HEK293 (cell line): ENCODE data around the gene XIRP1.
A peak's percentile ranks its signal among the peaks of the same experiment; 100 is the strongest.

Experiments
- CTCF ChIA-PET: fragments of 350-600 bp; formaldehyde crosslinking; extraction: SDS; loops from one replicate; lab custom pipeline; 2021; ENCODE audit warnings: antibody characterized with exemption; lab: Yijun Ruan, JAX
- POLR2A ChIA-PET: fragments of 300-600 bp; formaldehyde crosslinking; extraction: SDS; loops from one replicate; lab custom pipeline; 2020; ENCODE audit warnings: antibody characterized with exemption, inconsistent platforms; lab: Yijun Ruan, JAX
- H3K27ac ChIP-seq: fragments of 200-500 bp; sonication (Bioruptor generic); 2 replicates; pipeline ENCODE4 v1.5.1; 2014; ENCODE audit warnings: low read depth, low read length, control low read depth, inconsistent platforms; ENCODE audit errors: extremely low read depth
- H3K36me3 ChIP-seq, 2 experiments: fragments of 200-500 bp in 1 of 2; sonication (Bioruptor generic) in 1 of 2; 1 replicate in 1 of 2; 2 replicates in 1 of 2; pipeline ENCODE4 v1.5.1; 2014 to 2017; ENCODE audit warnings: inconsistent platforms in 2 of 2, low read length in 2 of 2; ENCODE audit not compliant: control insufficient read depth in 2 of 2, insufficient read depth in 1 of 2
- H3K4me1 ChIP-seq: fragments of 200-500 bp; sonication (Bioruptor generic); 2 replicates; pipeline ENCODE4 v1.5.1; 2014; ENCODE audit warnings: mild to moderate bottlenecking, low read length, inconsistent platforms; ENCODE audit not compliant: control insufficient read depth, insufficient read depth
- H3K4me3 ChIP-seq: 2 replicates; pipeline ENCODE4 v1.5.1; 2011; ENCODE audit warnings: low read depth, mild to moderate bottlenecking, control low read depth, low read length, moderate library complexity
- H3K9me3 ChIP-seq: fragments of 200-500 bp; sonication (Bioruptor generic); 2 replicates; pipeline ENCODE4 v1.5.1; 2014; ENCODE audit warnings: low read depth, low read length, inconsistent platforms; ENCODE audit not compliant: control insufficient read depth, insufficient read depth
- BCL11A ChIP-seq: fragments of 450-650 bp; formaldehyde crosslinking; IDR thresholded peaks from 2 replicates; pipeline ENCODE4 v1.5.1; 2016; ENCODE audit warnings: low read depth, missing biosample characterization, missing genetic modification characterization
- KLF8 ChIP-seq: fragments of 450-650 bp; formaldehyde crosslinking; IDR thresholded peaks from 2 replicates; pipeline ENCODE4 v1.5.1; 2016; ENCODE audit warnings: missing biosample characterization, missing genetic modification characterization
- REPIN1 ChIP-seq: fragments of 450-650 bp; formaldehyde crosslinking; IDR thresholded peaks from 2 replicates; pipeline ENCODE4 v1.5.1; 2017; ENCODE audit warnings: missing biosample characterization, missing genetic modification characterization, low read depth
- ZIC2 ChIP-seq: fragments of 450-650 bp; formaldehyde crosslinking; IDR thresholded peaks from 2 replicates; pipeline ENCODE4 v1.5.1; 2016; ENCODE audit warnings: missing biosample characterization, missing genetic modification characterization
- ZNF157 ChIP-seq: fragments of 450-650 bp; formaldehyde crosslinking; IDR thresholded peaks from 2 replicates; pipeline ENCODE4 v1.5.1; 2016; ENCODE audit warnings: missing biosample characterization, missing genetic modification characterization
- ZNF202 ChIP-seq: fragments of 450-650 bp; formaldehyde crosslinking; IDR thresholded peaks from 2 replicates; pipeline ENCODE4 v1.5.1; 2016; ENCODE audit warnings: missing biosample characterization, missing genetic modification characterization, borderline replicate concordance
- ZNF292 ChIP-seq: fragments of 450-650 bp; formaldehyde crosslinking; IDR thresholded peaks from 2 replicates; pipeline ENCODE4 v1.5.1; 2016; ENCODE audit warnings: low read depth, missing biosample characterization, missing genetic modification characterization, borderline replicate concordance
- ZNF354C ChIP-seq: fragments of 450-650 bp; formaldehyde crosslinking; IDR thresholded peaks from 2 replicates; pipeline ENCODE4 v1.5.1; 2016; ENCODE audit warnings: missing biosample characterization, missing genetic modification characterization, low read depth, borderline replicate concordance
- ZNF449 ChIP-seq: fragments of 450-650 bp; formaldehyde crosslinking; IDR thresholded peaks from 2 replicates; pipeline ENCODE4 v1.5.1; 2017; ENCODE audit warnings: missing biosample characterization, mild to moderate bottlenecking, missing genetic modification characterization, moderate library complexity
- ZNF473 ChIP-seq: fragments of 450-650 bp; formaldehyde crosslinking; IDR thresholded peaks from 2 replicates; pipeline ENCODE4 v1.5.1; 2017; ENCODE audit warnings: missing biosample characterization, missing genetic modification characterization
- ZNF600 ChIP-seq: fragments of 450-650 bp; formaldehyde crosslinking; IDR thresholded peaks from 2 replicates; pipeline ENCODE4 v1.5.1; 2016; ENCODE audit warnings: missing biosample characterization, missing genetic modification characterization
- ZNF626 ChIP-seq: fragments of 450-650 bp; sonication (Bioruptor Pico); formaldehyde crosslinking; IDR thresholded peaks from 2 replicates; pipeline ENCODE4 v1.5.1; 2018; ENCODE audit warnings: missing biosample characterization, missing genetic modification characterization, inconsistent platforms
- ZNF629 ChIP-seq: fragments of 450-650 bp; formaldehyde crosslinking; IDR thresholded peaks from 2 replicates; pipeline ENCODE4 v1.5.1; 2017; ENCODE audit warnings: missing biosample characterization, missing genetic modification characterization
- ZNF704 ChIP-seq: fragments of 450-650 bp; formaldehyde crosslinking; IDR thresholded peaks from 2 replicates; pipeline ENCODE4 v1.5.1; 2016; ENCODE audit warnings: missing biosample characterization, missing genetic modification characterization
- ZNF777 ChIP-seq: fragments of 450-650 bp; formaldehyde crosslinking; IDR thresholded peaks from 2 replicates; pipeline ENCODE4 v1.5.1; 2017; ENCODE audit warnings: missing biosample characterization, missing genetic modification characterization, borderline replicate concordance
- ZNF785 ChIP-seq: fragments of 450-650 bp; formaldehyde crosslinking; IDR thresholded peaks from 2 replicates; pipeline ENCODE4 v1.5.1; 2016; ENCODE audit warnings: missing biosample characterization, missing genetic modification characterization
- TF ChIP-seq, protein P1 (sequence below): fragments of 450-650 bp; IDR thresholded peaks from 2 replicates; pipeline ENCODE4 v1.5.1; 2018; ENCODE audit warnings: missing biosample characterization, mild to moderate bottlenecking, missing genetic modification characterization

Gene XIRP1

DNA sequence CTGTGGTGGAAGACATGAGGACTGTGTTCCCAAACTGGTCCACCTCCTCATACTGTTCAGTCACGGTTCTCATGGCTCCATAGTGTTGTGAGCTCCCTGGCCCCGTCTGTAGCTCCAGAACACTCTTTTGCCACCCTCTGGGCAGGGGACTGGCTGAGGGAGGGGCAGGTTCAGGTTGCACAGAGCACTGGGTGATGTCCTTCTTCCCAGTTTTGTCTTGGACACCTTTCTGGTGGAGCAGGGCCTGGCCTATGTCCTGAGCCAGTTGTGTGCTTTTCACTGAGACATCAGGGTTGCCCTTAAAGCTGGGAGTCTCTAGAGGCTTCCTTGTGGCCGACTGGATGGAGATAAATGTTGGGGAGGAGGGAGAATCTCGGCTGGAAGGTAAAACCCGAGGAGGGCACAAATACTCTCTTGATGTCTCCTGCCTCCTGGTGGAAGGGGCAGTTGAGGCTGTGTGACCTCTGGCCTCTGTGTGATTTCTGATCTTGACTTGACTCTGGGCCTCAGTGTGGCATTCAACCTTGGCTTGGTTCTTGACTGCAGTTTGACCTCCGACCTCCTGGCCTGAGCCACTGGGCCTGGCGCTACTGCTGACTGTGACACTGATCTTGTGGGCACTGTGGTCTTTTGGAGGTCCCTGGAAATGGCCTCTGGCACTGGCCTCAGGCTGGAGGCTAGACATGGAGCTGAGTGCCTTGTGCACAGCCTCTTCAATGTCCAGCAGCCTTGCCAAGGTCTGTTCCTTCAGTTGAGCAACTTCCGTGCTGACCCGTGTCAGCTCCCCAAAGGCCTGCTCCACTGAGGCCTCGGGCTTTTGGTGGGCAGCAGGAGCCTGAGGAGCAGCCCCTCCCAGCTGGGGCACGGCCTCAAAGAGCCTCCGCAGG, 8.1 kb downstream of the XIRP1 start:
- H3K27ac ChIP-seq, result no peak overlapping the region
- H3K9me3 ChIP-seq, result no peaks in the 10 kb centered on the region
- H3K36me3 ChIP-seq, result no peaks in the 10 kb centered on the region
- ChIA-PET POLR2A (no interaction called here), CTCF (interaction anchor here (0.8 to 16.2 kb wide), 4 partner anchors 34 to 119 kb away, joined by 3 to 311 read pairs (median 4); no protein-coding TSS in a partner anchor)
- no peak for TF ChIP-seq ZNF449 (tag by site-specific recombination)
- TF ChIP-seq ZNF626 (tag by site-specific recombination), result no peak
- TF ChIP-seq KLF8, result no peak
- no peak for TF ChIP-seq ZNF704 (tag by site-specific recombination)
- TF ChIP-seq ZNF600 (tag by site-specific recombination), result peak; percentile 43; the same call in 1 of the 2 replicates
- TF ChIP-seq, all 188 proteins: peak for 1
- no peak overlapping the region for H3K4me3 ChIP-seq
- H3K4me1 ChIP-seq, result no peaks in the 10 kb centered on the region

GRCh38 chr3:39183211-39184080, 8.9 kb downstream of the XIRP1 start:
- H3K36me3 ChIP-seq, result no peaks in the 10 kb centered on the region
- no peaks in the 10 kb centered on the region for H3K9me3 ChIP-seq
- ChIA-PET CTCF (interaction anchor here (0.8 to 16.2 kb wide), 3 partner anchors 24 to 106 kb away, joined by 4 to 311 read pairs (median 6); no protein-coding TSS in a partner anchor), POLR2A (no interaction called here)
- H3K27ac ChIP-seq, result no peak overlapping the region
- no peak overlapping the region for H3K4me3 ChIP-seq
- TF ChIP-seq ZNF785 (tag by site-specific recombination) (no peak), BCL11A (tag by site-specific recombination) (no peak), ZNF629 (tag by site-specific recombination) (no peak), ZNF202 (no peak), ZNF354C (tag by site-specific recombination) (no peak), ZNF473 (tag by site-specific recombination) (no peak), ZIC2 (tag by site-specific recombination) (no peak), ZNF777 (no peak), ZNF157 (no peak), REPIN1 (no peak), ZNF292 (no peak)
- TF ChIP-seq, protein P1, sequence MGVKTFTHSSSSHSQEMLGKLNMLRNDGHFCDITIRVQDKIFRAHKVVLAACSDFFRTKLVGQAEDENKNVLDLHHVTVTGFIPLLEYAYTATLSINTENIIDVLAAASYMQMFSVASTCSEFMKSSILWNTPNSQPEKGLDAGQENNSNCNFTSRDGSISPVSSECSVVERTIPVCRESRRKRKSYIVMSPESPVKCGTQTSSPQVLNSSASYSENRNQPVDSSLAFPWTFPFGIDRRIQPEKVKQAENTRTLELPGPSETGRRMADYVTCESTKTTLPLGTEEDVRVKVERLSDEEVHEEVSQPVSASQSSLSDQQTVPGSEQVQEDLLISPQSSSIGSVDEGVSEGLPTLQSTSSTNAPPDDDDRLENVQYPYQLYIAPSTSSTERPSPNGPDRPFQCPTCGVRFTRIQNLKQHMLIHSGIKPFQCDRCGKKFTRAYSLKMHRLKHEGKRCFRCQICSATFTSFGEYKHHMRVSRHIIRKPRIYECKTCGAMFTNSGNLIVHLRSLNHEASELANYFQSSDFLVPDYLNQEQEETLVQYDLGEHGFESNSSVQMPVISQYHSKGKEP, result no peak
- H3K4me1 ChIP-seq, result no peaks in the 10 kb centered on the region; the same call in 1 of the 2 replicates
